Activated CD4-positive, alpha-beta T cell treated with anti-CD3 and anti-CD28 coated beads, Interleukin-2, amount 50 U/mL, for 1 hour (primary cell): ENCODE data around the gene POLR2L.

Experiments used
- DNase-seq: peaks from one replicate; pipeline ENCODE4 v3.0.0-alpha.2; 2020

POLR2L gene

DNA sequence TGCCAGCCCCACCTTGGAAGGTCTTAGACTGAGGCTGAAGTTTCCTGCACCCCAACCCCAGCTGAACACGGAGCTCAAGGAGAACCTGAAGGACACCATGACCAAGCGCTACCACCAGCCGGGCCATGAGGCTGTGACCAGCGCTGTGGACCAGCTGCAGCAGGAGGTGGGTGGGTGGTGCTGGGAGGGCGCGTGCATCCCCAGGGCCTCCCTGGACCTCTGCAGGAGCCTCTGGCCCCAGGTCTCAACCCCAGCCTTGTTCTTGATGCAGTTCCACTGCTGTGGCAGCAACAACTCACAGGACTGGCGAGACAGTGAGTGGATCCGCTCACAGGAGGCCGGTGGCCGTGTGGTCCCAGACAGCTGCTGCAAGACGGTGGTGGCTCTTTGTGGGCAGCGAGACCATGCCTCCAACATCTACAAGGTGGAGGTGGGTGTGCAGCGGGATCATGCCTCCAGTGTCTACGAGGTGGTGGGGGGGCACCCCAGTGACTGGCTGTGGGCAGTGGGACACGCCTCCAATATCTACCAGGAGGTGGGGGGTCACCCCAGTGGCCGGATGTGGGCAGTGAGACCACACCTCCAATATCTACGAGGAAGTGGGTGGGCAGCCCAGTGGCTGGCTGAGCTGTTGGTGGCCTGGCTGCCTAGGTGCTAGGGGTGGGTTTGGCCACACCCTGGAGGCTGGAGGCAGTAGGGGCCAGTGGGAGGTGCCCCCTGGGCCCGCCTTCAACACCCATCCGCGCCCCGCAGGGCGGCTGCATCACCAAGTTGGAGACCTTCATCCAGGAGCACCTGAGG, 4.9 kb downstream of the POLR2L start:
- no peak for DNase-seq

DNA sequence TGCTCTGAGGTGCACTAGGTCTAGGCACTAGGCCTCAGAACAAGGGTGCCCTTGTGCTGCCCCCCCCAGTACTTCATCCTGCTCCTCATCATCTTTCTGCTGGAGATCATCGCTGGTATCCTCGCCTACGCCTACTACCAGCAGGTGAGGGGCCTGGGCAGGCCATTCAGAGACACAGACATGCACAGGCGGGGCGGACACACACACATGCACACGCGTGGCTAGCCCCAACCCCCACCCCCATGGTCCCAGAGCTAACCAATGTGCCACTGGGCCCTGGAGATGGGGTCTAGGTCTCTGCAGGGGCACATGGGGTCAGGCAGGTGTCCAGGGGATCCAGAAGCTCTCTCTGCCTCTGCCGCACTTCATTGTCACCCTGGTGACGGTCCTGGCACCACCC, 5.6 kb downstream of the POLR2L start:
- no peak for DNase-seq

DNA sequence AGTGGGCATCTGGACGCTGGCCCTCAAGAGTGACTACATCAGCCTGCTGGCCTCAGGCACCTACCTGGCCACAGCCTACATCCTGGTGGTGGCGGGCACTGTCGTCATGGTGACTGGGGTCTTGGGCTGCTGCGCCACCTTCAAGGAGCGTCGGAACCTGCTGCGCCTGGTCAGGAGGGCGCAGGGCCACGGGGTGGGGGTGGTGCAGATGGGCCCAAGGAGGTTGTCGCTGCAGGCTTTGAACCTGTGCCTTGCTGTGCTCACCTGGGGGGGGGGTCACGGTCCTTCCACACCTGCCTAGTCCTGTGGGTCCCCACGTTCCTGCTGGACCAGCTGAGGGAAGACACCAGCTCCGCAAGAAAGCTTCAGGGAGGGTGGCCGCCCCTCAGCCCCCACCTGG, 6.1 kb downstream of the POLR2L start:
- DNase-seq: no peak

DNA sequence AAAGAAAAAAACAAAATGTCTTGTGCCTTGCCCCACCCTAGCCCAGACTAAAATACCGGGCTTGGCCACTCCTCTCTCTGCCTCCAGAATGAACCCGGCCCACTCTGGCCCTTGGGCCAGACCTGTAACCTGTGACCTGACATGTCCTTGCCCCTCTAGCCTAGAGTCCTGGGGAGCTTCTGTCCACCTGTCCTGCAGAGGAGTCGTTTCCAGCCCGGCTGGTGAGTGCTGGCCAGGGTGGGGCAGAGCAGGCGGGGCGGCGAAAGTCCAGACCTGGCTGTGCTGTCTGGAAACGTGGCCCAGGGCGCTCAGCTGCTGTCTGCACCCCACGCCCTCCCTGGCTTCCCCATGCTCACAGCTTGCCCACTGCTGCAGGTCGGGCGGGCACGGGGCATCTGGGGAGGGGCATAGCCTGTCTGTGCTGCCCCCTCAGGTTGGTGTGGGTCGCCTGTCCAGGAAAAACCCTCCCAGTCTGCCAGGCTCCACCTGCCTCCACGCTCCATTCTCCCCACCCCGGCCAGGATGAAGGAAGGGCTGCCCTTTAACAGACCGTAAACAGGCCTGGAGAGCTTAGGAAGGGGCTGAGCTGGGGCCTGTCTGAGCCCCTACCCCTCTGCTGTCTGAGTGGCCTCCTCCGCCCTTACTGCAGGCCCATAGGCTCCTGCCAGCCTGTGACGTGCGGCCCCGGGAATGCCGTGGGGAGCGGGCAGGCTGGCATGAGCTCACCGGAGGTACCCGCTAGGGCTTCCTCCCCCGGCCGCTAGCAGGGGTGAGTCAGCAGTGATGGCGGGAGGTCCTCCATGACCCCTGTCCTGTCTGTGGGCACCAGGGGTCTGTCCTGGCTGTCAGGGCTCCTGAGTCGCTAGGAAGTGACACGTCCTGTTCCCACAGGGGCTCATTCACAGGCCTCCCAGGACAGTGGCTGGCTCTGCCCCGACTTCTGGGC, 7.7 kb downstream of the POLR2L start:
- no peak for DNase-seq

DNA sequence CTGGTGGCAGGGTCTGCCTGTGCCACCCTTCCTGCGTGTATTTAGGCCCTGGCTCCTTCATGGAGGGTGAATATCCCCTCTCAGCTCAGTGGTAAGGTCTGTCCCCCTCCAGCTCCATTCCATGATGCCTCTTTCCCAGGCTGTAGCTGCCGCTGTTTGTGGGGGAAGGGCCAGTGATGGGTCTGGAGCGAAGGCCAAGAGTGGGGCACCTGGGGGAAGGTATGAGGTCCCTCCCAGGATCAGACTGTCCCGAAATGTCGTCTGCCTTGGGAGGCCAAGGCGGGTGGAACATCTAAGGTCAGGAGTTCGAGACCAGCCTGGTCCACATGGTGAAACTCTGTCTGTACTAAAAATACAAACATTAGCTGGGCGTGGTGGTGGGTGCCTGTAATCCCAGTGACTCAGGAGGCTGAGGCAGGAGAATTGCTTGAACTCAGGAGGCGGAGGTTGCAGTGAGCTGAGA, 8.4 kb downstream of the POLR2L start:
- no peak for DNase-seq

DNA sequence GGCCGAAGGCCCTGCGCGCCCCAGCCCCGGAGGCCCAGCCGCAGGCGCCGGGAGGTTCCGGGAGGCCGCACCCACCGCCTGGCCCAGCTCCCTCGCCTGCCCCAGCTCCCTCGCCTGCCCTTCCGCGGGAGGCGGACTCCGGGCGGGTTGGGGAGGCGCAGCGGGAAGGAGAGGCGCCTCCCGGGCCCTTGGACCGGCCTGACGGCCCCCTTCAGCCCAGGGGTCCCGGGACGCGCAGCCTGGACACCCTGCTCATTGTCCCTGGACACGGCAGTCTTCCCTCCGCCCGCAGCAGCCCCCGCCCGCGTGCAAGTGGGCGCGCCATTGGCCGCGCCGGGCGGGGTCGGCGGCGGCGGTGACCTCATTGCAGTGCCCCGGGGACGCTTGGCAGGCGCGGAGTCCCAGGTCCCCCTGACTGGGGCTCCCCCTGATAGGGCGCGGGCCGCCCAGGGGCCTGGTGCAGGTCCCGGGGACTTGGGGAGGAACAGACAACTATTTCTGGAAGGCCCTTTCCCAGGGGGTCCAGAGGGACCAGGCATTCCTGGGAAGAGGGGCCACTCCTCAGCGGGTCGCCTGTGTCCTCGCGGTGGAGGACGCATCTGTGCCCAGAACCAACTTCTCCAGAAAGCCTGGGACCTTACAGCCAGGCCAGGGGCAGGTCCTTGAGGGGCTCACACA, 9.1 kb downstream of the POLR2L start:
- DNase-seq: no peak

DNA sequence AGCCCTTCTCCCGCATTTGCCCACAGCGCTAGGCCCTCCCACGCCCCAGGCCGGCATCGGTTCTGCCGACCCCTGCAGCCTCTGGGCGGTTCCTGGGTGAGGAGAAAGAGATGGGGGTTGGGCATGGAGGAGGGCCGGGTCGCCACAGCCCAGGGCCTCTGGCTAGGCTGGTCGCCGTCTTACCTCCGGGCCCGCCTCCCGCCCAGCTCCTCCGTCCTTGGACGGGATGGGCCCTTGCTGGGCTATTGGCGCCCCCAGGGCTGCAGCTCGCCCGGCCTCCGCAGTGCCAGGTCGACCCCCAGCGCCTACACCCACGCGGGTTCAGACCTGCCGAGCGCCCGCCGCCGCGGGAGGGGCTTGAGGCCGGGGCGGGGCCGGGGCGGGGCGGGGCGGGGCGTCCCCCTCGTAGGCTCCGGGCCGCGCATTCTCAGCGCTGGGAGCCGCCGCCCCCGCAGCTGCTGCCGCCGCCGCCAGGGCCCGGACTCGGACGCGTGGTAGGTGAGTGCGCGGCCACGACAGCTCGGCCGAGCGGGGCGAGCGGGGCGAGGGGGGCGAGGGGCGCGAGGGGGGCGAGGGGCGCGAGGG, 9.7 kb downstream of the POLR2L start, which contains the start of gene CD151:
Gene CD151, plus strand, starts transcription at position 424 of the 585 bp plus-strand sequence. CDS start 3,118 bp downstream, outside the sequence.
- no peak for DNase-seq

DNA sequence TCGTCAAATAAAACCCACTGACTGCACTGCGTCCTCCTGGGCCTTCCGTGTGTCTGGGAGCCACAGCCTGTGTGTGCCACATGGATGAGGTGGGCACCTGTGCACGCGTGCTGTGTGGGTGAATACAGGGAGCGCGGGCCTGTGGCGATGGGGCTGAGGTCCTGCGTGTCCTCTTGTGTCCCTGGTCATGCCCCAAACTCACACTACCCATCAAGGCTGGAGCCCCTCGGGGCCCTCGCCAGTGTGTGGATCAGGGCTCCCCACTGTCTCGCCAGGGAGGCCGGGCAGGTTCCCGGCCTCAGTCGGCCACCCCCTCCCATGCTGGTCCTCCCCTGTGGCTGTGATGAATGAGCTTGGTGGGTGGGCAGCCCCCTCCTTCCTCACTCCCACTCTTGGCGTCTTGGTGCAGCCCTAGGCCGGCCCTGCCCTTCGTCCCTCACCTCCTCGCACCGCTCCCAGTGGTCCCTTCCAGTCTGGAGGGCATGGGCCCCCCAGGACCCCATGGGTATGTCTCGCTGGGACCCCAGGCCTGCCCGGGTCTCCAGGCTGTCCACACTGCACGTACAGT, 10.3 kb downstream of the POLR2L start:
- no peak for DNase-seq

DNA sequence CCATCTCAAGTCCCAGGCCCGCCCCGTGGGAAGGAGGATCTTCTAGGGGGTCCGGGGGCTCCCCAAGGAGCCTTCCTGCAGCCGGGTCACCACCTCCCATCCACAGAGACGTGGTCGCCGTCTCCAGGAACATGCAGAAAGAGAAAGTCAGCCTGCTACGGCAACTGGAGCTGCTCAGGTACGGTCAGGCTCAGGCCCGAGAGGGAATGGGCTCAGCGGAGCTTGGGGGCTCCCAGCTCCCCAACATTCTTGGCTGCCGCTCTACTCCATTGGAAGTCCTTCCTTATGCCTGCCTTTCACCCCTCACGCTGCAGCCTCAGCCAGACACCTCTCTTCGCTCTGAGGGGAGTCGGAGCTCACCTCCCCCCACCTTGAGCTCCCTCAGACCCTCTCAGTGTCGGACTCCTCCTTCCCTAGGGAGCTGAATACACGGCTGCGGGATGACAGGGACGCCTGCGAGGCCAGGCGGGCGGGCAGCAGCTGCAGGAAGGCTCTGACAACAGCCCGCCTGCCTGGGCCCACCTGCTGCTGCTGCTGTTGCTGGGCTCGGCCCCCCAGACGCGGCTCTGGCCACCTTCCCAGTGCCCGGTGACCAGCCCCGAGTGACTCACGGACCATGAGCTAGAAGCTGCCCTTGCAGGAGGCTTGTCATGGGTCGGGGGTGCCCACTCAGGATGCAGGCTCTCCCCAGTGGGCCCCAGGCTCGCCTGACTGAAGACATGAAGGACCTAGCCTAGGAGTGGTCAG, 11.0 kb downstream of the POLR2L start:
- no peak for DNase-seq

DNA sequence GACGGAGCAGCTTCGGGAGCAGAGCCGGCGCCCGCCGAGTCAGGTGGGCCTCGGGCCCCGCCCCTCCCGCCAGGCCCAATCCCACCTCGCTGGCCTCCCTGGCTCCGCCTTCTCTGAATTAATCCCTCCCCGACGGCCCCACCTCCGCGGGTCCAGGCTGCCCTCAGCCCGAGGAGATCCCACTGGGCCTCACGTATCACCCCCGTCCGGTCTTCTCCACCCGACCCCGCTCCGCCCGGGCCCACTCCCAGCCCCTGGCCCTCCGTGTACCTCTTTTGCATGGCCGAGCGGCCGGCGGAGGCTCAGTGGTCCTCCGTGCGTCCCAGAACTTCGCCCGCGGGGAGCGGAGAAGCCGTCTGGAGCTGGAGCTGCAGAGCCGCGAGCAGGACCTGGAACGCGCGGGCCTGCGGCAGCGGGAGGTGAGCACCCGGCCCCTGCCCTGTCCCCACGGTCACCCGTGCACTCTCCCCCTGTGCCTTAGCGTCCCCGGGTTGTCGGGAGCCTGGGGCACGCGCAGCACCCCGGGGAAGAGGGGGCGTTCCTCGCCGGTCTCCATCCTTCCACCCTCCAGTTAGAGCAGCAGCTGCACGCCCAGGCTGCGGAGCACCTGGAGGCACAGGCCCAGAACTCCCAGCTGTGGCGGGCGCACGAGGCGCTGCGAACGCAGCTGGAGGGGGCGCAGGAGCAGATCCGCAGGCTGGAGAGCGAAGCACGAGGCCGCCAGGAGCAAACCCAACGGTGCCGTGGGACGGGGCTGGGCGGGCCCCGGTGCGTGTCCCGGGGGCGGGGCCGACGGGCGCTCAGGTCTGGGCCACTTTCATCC, 11.8 kb downstream of the POLR2L start:
- peak; percentile 44 for DNase-seq

DNA sequence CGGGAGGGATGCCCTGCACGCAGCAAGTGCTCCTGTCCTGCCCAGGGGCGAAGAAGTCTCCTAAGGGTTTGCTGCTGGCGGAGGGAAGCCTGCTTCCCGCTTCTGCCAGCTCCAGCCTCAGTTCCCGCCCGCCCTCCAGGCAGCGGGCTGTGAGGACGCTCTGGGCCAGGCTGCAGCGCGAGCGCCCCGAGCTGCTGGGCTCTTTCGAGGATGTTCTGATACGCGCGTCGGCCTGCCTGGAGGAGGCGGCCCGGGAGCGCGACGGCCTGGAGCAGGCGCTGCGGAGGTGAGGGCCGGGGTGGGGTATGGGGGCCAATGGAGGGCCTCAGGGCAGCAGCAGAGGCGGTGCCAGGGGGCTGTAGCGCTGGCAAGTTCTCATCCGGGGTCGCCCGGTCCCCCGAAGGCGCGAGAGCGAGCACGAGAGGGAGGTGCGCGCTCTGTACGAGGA, 12.5 kb downstream of the POLR2L start:
- DNase-seq: no peak

DNA sequence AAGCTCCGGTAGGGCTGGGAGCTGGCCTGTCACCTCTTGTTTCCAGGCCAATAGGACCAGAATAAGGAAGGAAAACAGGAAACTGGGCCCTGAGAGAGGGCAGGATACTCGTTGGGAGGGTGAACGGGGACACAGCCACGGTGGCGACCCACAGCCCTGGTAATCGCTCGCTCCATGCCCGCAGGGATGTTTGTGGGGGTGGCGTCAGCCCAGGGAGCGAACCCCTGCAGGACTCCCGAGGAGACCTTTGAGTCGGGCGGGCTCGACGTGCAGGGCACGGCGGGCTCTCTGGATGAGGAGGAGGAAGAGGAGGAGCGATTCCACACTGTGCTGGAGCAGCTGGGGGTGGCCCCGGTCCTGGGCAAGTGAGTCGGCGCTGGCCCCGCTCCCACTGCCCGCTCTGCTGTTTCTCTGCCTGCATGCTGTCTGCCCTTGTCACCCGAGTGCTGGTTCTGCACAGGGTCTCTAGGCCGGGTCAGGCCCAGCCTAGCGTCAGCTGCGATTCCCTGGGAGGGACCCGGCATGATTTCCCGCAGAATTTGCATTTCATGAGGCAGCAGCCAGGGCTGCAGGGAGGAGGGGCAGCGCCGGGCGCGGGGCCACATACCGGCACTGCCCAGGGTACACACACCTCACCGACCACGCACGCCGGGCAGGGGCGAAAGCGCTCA, 13.0 kb downstream of the POLR2L start:
- DNase-seq: no peak

DNA sequence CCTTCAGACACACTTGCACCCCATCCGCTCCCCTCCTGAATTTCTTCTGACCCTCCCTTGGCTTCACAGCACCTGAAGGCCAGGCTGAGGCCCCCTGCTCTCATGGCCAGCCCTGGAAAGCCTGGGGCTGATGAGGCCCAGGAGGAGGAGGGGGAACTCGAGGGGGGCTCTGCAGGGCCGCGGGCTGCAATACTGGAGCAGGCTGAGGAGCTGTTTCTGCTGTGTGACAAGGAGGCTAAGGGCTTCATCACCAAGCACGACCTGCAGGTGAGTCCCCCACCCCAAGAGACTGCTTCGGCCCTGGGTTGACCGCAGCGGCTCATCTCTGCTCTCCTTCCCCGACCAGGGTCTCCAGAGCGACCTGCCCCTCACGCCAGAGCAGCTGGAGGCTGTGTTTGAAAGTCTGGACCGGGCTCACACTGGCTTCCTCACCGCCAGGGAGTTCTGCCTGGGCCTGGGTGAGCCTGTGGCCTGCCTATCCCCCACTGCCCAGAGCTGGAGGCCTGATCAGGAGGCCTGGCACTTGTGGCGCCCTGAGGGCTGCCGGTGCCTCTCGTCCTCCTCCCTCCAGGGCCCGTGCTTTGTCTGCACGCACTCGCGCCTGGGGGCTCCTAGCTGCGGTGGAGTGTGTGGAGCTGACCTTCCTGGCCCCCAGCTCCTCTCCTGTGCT, 13.7 kb downstream of the POLR2L start:
- DNase-seq: no peak

DNA sequence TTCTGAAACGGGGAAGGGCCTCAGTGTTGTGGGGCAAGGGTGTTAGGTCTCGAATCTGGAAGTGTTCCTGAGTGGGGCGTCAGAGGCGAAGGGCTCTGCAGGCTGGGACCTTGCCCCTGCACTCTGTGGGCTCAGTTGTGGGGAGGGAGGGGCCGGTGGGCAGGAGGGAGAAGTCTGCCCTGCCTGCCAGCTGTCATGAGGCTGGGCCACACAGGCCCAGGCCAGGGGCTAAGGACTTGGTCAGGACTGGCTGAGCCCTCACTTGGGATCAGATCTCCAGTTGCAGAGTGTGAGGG, 14.5 kb downstream of the POLR2L start, which contains the start of gene CRACR2B:
Gene CRACR2B, plus strand, starts transcription at position 23 of the 296 bp plus-strand sequence. CDS start 689 bp downstream, outside the sequence.
- DNase-seq: no peak

DNA sequence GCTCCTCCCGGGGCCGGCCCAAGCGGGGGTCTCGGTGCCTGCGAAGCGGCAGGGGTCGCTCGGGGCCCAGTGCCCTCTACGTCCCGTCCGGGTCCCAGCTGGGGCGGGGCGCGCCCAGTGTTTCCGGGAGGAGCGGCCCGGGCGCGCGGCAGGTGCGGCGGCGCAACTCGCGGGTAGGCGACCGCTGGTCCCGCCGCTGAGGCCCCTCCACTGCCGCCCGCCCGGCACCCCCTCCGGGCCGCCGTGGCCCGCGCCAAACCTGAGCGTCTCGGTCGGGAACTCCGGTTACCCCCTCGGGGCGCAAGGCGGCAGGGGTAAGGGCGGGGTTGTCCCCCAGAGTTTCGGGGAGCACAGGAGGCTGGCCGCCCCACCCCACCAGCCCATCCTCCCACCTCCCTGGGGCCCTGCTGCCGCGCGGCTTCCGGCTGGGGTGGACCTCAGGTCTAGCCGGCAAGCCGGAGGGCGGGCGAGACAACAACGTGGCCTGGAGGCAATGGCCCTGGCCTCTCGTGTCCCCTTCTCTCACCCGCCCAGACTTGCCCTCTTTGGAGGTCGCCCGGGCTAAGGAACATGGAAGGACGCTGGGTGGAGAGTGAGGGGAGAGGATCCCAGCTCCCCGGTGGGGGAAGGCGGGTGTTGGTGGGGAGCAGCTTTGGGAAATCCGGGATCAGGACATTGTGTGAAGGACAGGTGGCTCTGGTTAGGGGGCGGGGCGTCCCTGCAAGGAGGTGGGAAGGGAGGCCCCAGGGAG, 15.0 kb downstream of the POLR2L start:
- no peak for DNase-seq

DNA sequence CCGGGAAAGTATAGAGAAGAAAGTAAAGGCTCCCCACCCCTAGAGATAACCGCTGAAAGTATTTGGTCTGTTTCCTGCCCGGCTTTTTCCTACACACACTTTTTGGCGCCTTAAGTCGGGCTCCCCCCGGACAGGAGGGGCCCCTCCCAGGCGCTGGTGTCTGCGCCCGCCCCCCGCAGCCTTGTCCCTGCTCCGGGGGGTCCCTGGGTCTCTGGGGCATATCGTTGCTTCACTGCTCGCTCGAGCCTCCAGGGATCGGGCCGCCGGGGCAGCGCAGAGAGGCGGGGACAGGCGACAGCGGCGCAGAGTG, 15.5 kb downstream of the POLR2L start:
- no peak for DNase-seq

DNA sequence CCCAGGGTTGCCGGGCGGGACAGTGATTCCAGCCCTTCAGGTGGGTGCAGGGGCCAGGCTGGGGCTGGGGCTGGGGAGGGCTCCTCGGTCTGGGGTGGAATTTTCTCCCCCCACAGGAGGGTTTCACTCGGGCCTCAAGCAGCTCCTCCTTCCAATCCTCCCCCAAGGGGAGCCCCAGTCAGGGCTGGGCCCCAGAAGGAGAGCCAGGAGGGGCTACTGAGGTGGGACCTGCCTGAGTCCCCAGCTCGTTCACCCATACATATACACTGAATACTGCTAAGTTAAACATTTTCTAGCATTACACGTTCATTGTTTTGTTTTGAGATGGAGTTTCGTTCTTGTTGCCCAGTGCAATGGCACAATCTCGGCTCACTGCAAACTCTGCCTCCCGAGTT, 16.1 kb downstream of the POLR2L start:
- no peak for DNase-seq

DNA sequence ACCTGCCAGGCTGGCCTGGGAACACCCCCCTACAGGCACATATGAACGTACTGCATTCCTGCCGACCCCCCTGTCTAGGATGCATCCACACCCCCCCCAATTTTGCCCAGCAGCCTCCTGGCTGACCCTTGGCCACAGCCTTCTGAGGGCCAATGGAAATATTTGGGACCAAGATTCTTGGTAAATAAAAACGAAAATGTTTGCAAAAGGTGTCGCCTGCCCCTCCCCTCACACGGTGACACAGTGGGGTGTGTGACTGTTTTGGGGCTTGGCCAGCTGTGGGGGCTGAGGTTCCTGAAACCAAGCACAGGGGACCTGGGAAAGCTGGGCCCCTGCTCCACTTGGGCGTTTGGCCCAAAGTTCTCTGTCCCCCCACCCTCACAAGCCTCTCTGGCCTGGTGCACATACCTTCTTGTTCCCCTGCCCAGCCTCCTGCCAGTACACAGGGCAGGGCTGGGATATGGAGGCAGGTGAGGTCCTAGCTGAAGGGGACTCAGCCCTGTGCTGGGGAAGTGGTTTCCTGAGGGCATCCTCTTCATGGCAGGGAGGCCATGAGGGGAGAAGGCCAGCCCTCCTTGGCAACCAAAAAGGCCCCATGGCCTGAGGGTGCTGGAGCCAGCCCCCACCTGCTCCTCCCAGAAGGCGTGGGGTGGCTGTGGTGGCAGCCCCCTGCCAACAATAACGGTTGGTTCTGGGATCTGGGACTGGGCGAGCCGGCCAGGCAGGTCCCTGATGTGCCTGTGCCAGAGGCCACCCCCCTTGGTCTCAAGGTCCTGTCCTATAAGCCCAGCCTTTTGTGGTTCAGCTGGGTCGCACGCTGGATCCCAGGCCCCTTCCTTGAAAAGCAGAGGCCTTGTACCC, 16.7 kb downstream of the POLR2L start:
- DNase-seq: no peak
